ENCODE data around the gene DNAAF3.
"Not testable (repeated sequence)": the region's sequence is repeated elsewhere in the genome, so short reads cannot be mapped to it uniquely, and the experiment has no call there.

The DNAAF3 gene

DNA sequence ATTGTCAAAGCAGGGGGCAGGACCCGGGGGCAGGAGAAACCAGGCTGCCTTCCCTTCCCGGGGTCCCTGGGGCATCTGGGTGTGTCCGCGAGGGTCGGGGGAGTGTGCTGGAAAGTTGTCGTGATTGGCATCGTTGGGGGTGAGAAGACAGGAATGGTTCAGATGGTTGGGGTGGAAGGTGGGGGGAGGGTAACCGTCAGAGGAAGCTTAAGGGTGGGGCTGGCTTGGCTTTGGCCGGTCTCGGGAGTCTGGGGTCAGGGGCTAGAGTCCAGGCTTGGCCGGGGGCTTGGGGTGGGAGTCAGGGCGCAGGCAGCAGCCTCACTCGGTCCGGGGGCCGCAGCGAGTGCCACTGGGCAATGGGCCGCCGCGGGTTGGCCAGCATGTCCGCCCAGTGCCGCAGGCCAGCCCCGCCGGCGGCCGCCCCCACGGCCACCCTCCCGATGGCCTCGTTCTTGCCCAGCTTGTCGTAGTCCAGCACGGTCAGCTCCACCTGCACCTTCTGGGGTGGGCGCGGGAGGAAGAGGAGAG is 6.8 kb upstream of the DNAAF3 start:
- CTCF ChIA-PET = interaction anchor here (0.5 to 1.0 kb wide), 2 partner anchors 12 to 30 kb away, joined by 3 read pairs; no protein-coding TSS in a partner anchor
- H3K27ac ChIP-seq = peak overlapping the region; percentile 98
- TF ChIP-seq, protein P1, sequence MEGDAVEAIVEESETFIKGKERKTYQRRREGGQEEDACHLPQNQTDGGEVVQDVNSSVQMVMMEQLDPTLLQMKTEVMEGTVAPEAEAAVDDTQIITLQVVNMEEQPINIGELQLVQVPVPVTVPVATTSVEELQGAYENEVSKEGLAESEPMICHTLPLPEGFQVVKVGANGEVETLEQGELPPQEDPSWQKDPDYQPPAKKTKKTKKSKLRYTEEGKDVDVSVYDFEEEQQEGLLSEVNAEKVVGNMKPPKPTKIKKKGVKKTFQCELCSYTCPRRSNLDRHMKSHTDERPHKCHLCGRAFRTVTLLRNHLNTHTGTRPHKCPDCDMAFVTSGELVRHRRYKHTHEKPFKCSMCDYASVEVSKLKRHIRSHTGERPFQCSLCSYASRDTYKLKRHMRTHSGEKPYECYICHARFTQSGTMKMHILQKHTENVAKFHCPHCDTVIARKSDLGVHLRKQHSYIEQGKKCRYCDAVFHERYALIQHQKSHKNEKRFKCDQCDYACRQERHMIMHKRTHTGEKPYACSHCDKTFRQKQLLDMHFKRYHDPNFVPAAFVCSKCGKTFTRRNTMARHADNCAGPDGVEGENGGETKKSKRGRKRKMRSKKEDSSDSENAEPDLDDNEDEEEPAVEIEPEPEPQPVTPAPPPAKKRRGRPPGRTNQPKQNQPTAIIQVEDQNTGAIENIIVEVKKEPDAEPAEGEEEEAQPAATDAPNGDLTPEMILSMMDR (conservative IDR thresholded peaks at IDR 0.05; ENCODE audit: low read depth) = no peak

DNA sequence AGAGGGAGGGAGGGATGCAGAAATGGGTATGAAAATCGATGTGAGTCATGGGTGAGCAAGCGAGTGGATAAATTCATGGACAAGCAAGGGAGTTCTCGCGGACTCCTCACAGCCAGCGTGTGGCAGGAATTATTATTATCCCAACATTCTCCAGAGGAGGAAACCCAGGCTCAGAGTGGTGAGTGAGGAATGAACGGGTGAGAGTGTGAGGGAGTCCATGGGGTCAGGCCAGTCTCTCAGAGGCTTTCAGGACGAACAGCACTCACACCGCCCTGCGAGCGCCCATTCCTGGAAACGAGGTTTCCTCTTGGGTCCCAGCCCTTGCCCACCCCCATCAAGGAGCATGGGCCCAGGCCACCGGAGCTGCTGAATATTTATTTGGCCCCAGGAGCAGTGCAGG is 6.3 kb upstream of the DNAAF3 start:
- peak overlapping the region; percentile 98 for H3K27ac ChIP-seq
- ChIA-PET POLR2A (ENCODE audit: low non-redundant PET) (no interaction called here), CTCF (no interaction called here)
- DNase-seq (ENCODE audit: low spot score) = peak; percentile 44
- TF ChIP-seq, protein P1 (conservative IDR thresholded peaks at IDR 0.05; ENCODE audit: low read depth) = no peak

More for the DNA sequence above, 6.8 kb upstream of the DNAAF3 start:
- POLR2A ChIA-PET (ENCODE audit: low non-redundant PET) = no interaction called here
- no peak for DNase-seq (ENCODE audit: low spot score)

- peak overlapping the region; percentile 98 for H3K27ac ChIP-seq
- POLR2A ChIA-PET (ENCODE audit: low non-redundant PET); DNase-seq (ENCODE audit: low spot score); CTCF ChIA-PET: not testable (repeated sequence)
These were observed 5.9 kb upstream of the DNAAF3 start for GRCh38 chr19:55172318-55172717.

DNA sequence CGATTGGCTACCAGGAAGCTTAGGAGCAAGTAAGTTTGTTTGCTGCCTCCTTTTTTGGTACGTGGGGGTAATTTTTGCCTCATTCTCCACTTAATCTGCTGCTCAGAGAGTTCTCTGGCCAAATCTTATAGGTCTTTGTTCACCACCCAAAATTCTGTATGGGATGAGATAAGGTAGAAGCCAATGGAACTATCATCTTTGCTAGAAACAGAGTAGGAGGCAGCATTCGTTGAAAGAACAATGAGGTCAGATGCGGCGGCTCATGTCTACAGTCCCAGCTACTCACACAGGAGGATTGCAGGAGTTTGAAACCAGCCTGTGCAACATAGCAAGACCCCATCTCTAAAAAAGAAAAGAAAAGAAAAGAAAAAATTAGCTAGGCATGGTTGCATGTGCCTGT is 5.0 kb upstream of the DNAAF3 start:
- ChIA-PET CTCF (no interaction called here), POLR2A (ENCODE audit: low non-redundant PET) (no interaction called here)
- TF ChIP-seq, protein P1 (conservative IDR thresholded peaks at IDR 0.05; ENCODE audit: low read depth) = no peak
- peak overlapping the region; percentile 98 for H3K27ac ChIP-seq
- DNase-seq (ENCODE audit: low spot score) = no peak

DNA sequence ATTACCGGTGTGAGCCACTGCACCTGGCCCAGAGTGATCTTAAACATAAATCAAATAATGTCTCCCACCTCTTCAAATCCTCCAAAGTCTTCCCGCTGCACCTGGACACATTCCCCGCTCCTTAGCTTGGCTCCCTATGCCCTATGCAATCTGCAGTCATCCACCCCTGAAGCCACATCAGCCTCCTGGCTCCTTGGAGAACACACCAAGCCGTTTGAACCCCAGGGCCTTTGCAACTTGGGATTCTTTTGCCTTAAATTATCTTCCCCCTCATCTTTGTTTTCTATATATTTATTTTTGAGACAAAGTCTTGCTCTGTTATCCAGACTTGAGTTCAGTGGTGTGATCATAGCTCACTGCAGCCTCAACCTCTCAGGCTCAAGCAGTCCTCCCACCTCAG is 2.7 kb upstream of the DNAAF3 start:
- CTCF ChIA-PET = no interaction called here
- POLR2A ChIA-PET (ENCODE audit: low non-redundant PET) = no interaction called here
- H3K27ac ChIP-seq = no peak overlapping the region
- DNase-seq (ENCODE audit: low spot score) = no peak
- TF ChIP-seq, protein P1 (conservative IDR thresholded peaks at IDR 0.05; ENCODE audit: low read depth) = no peak

- TF ChIP-seq, protein P1 (conservative IDR thresholded peaks at IDR 0.05; ENCODE audit: low read depth) = peak; percentile 81
- peak overlapping the region; percentile 89 for H3K27ac ChIP-seq
- peak; percentile 66 for DNase-seq (ENCODE audit: low spot score)
- ChIA-PET CTCF (interaction anchor here (0.6 to 1.3 kb wide), 5 partner anchors 9 to 25 kb away, joined by 3 to 9 read pairs (median 4); no protein-coding TSS in a partner anchor), POLR2A (ENCODE audit: low non-redundant PET) (no interaction called here)
These were observed 372 bp downstream of the DNAAF3 start for GRCh38 chr19:55165952-55166529.

DNA sequence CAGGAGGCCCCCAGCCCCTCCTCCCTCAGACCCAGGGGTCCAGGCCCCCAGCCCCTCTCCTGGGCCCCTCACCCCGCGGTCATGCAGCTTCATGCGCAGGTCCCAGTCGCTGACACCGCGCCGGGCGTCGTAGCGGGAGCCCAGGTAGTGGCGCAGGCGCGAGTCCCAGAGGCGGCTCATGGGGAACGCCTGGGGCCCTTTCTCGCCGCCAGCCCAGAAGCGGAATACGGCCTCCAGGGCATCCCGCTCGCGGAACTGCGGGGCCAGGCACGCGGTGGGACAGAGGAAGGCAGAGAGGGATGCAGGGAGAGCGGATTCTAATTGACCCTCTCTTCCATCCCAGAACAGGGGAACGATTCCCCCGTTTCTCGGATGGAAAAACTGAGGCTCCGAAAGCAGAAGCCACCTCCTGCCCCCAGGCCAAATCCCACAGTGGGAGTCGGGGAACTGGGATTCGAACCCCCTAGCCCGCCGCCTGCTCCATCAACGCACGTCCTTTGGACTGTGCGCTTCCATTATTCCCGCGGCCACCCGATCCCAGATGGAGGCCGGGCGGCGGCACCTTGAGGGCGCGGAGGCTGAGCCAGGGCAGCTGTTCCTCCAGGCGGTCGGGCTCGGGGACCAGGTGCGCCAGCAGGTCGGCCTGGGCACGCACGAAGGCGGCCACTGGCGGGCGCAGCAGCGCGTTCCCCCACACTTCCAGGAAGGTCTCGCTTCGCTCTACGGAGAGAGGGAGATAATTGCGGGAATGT is 4.7 kb downstream of the DNAAF3 start:
- TF ChIP-seq, protein P1 (conservative IDR thresholded peaks at IDR 0.05; ENCODE audit: low read depth) = no peak
- CTCF ChIA-PET = interaction anchor here (0.7 to 3.6 kb wide), 2 partner anchors 21 to 186 kb away, joined by 3 to 31 read pairs; no protein-coding TSS in a partner anchor

More for the DNA sequence above, 4.7 kb downstream of the DNAAF3 start:
- DNase-seq (ENCODE audit: low spot score) = no peak
- H3K27ac ChIP-seq = no peak overlapping the region
- POLR2A ChIA-PET (ENCODE audit: low non-redundant PET) = interaction anchor here (1.5 kb wide), 1 partner anchor 20 kb away, joined by 5 read pairs; no protein-coding TSS in a partner anchor
